ENCODE results near the gene CENPP.
"Not testable (repeated sequence)": the region's sequence is repeated elsewhere in the genome, so short reads cannot be mapped to it uniquely, and the experiment has no call there.

CENPP gene

DNA sequence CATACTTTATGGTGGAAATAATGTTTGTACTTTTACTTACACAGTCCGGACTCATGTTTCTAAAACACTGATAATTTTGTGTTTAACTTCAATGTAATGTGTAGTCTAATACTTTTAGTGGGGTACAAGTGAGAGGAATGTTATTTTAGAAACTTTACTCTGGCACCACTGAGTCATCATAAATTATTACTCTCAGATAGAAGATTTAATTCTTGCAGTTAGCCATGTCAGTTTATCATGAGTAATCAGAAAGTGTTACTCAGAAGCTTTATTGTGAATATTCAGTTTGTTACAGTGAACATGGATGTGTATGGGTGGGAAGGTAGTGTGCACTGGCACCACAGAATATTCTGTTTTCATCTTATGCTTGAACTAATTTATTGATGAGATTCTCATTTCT lies 58.6 kb downstream of the CENPP start:
- DNase-seq = no peak

DNA sequence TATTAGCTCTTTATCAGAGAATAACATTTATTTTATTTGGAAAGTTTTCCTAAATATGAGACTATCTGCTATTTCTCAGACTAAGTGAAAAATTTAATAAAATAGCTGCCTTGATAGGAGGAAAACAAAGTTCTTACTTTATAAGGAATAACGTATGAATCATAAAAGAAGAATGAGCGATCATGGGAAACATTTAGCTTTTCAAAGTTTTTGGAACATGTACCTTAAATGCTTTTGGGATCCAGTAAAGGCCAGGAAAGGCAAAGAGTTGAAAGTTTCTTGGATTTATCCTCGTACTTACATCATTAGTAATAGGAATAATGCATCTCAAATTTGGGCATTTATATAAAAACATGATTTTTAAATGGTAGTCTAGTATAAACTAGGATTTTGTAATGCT lies 59.2 kb downstream of the CENPP start:
- no peak for DNase-seq

DNA sequence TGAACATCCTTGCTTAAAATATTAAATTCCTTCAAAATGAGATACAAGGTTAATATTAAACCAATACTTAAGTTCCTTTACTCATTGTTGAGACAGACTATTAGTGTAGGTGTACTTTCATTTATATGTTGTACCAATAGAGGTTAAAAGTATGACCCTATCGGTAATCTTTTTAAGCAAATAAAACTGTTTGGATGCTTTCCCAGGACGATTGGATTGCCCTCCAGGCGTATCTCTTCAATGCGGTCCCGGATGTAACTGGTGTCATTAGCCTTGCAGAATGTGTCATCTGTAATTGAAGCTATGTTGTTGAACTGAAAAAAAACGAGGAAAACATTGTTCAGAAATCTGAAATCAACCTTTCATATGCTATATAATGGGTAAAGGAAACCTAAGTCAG lies 59.7 kb downstream of the CENPP start:
- no peak for DNase-seq

DNA sequence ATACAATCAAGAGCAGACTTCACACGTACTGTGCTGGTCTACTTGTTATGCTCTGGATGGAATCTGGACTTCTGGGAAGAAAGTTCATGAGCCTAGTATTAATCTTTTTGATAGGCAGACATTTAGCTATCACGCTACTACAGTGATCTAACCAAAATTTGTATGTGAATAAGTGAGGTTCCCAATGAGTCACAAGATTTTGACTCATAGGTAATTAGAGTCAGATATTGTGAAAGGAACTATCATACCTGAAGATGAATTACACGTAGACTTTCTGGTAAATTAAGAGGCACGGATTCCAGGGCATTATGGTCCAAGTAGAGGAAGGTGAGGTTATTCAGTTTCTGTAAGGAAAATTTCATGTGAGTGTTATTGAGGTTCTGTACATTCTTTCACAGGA lies 60.2 kb downstream of the CENPP start:
- DNase-seq = no peak

DNA sequence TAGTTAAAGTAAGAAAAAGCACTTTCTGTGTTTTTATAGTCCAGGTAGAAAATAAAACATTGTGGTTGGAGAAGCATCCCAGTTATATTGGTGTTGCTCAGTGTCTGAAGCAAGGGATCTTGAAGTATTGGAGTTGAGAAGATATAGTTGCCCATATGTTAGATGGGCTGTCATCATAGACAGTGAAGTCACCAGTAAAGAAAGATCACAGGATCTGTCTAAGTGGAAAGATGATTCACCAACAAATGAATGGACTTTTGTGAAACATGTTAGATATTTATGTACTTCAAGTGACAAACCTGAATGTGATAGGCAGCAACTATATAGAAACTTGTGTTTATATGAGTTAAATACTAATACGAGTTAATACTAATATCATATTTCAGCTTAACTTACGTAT lies 66.9 kb downstream of the CENPP start:
- no peak for DNase-seq

DNA sequence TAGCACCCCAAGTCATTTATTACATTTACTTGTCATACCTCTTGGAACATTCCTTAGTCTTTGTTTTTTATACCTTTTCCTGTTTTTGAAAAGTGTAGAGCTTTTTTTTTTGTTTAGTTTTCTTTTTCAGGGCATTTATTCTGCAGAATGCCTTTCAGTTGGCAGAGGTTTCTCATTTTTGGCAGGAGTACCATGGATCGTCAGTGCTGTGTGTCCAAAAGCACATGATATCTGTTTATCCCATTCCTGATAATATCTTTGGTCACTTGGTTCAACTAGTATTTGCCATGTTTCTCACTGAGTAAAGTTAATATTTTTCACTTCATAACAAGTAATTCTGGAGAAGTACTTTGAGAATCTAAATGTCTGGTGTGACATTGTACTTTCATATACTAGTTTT lies 67.9 kb downstream of the CENPP start:
- no peak for DNase-seq

DNA sequence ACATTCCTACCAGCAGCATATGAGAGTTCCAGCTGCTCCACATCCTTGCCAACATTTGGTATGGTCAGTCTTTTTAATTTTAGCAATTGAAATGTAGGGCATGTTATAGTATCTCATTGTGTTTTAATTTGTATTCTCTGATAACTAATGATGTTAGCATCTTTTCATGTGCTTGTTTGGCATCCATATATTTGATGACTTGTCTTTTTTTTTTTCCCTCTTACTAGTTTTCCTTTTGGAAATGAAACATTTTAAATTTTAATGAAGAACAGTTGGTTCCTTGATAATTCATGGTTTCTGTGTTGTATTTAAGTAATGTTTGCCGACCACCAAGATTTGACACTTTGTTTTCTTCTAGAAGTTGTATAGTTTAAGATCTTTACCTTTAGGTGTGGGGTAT lies 69.9 kb downstream of the CENPP start:
- DNase-seq = no peak

DNA sequence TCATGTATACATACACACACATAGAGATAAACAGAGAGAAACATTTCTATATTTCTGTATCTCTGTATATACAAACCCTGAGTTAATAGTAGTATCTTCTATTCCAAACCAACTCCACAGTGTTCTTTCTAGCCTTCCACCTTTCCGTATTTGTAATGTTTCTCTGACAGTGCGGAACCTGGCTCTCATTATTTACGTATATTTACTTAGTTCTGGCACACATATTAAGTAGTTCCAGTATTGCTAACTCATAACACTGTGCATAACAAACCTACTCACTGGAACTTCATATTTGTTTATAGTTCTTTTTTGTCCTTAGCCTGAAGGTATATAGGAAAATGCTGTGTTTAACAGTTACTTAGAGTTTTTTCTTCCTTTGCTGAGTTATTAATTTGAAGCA lies 72.1 kb downstream of the CENPP start:
- DNase-seq = no peak

DNA sequence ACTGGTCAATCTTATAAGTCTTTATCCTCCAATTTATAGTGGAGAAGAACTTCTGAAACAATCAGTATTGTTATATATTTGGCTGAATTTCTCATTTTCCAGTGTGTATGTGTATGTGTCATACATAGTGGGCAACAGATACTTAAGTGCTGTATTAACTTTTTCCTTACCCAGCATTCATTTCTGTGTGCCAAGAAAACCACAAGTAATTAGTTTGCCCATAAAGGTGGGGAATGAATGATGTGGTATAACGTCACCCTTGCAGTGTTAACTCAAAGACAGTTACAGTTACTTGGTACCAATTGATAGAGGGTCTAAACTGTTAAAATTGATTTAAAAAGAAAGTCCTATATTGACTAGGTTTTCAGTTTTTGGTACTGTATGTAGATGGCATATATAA lies 76.6 kb downstream of the CENPP start:
- no peak for DNase-seq

DNA sequence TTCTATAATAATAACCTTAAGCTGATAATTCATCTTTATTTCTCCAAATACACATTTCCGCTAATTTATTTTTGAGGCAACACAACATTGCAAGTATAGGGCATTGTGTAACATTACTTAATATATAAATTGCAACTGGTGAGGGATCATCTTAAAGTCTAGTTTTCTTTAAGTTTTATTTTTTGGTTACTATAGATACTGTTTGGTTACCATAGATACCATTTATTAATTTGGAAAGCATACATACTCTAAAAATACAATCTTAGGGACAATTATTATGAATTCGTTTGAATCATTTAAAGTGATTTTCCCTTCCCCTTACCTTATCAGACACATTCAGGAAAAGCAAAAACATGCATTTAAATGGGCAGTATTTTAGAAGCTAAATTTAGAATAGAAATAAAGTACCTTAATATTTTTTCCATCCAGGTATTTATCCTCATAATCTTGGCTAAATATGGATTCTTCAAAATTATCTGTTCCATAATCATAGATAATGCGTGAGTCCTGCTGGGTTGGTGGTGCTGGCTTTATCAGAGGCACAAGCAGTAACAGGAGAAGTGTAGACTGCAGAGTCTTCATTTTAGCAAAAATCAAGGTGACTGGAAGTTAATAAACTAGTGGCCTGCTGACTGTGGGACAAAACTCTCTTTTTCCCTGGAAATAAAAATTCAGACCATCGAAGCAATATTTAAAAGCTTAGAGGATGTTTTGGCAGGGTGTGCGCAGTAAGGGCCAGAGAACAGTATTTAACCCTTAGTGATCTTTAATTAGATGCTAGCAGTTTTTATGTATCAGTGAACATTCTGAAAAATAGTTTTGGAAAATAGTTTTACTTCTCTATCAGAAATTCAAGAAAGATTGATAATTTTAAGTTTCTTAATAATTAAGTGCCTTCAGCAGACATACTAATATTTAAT lies 77.3 kb downstream of the CENPP start:
- no peak for DNase-seq

DNA sequence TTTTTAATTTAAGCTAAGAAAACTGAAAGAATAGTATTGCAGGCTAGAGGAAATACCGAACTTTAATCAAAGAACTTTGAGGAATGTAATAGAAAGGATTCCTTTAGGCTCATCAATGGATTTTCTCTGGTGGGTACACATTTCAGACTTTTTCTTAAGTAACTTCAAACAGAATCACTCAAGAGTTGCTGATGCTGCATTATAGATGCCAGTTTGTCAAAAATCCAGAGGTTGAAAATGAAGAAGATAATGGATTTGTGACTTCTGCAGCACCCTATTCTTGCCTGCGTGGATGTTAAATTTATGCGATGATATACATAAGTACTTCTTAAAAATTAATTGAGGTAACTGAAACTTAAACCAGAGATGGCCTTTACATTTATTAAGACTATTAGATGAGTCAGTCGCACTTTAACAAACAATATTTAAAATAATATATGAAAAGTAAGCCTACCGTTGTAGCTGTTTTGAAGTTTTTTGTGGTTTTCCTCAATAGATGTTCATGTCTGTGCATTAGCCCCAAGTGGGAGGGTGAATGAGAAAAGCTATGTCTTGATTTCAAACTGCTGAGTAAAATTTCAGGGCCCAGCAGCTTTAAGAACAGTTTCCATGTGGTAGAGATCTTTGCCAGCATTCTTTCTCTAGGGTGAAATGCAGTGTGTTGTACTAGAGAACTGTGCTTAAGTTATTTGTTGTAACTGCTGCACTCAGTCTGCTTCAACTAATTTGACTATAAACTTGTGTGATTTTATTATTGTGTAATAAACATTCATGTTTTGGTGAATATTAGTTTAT lies 78.5 kb downstream of the CENPP start, which contains the start of gene OGN:
TSS of gene OGN (minus strand) at position 537 of the 795 bp plus-strand sequence. CDS start 1,171 bp downstream, outside the sequence.
- DNase-seq = no peak

DNA sequence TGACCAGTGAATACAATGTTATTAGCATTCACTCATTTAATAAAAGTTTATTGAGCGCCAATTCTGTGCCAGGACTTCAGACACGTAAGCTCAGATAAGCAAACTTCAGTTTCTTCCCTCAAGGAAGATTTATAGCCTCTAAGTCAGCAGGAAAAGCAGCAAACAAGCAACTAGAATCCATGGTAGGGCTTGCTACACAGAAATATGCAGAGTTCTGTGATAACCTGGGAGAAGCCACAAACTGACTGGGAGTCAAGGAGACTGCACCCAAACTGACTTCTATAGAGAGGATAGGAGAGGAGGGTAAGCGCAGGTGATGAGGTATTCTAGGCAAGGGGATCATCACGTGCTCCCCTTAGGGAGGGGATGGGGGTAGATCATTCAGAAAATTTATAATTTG lies 80.1 kb downstream of the CENPP start:
- DNase-seq = no peak

DNA sequence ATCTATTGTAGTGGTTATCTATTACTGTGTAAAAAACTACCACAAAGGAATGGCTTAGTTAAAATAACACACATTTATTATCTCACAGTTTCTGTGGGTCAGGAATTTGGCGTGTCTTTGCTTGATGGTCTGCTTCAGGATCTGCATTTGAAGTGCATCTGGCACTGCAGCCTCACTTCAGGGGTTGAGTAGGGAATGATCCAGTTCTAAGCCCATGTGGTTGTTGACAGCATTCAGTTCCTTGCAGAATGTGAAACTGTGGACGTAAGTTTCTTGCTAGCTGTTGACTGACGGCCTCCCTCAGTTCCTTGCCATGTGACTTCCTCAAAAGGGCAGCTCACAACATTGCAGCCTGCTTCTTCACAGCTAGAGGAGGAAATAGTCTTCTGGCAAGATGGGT lies 80.7 kb downstream of the CENPP start:
- DNase-seq = no peak

DNA sequence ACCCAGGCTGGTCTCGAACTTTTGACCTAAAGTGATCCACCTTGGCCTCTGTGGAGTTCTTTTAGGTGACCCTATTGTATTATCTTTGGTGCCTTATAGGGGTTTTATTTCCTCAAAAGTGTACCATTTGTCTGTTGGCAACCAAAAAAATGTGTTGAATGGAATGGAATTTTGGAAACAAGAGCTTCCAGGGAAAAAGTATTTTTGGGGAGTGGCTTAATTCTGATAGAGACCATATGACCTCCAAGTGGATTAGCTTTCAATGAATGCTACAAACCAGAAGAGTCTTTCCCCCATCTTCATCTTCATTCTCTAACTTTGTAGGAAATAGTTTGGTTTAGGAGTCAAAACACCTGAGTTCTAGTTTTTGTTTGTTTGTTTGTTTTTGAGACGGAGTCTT lies 82.1 kb downstream of the CENPP start:
- DNase-seq = no peak

DNA sequence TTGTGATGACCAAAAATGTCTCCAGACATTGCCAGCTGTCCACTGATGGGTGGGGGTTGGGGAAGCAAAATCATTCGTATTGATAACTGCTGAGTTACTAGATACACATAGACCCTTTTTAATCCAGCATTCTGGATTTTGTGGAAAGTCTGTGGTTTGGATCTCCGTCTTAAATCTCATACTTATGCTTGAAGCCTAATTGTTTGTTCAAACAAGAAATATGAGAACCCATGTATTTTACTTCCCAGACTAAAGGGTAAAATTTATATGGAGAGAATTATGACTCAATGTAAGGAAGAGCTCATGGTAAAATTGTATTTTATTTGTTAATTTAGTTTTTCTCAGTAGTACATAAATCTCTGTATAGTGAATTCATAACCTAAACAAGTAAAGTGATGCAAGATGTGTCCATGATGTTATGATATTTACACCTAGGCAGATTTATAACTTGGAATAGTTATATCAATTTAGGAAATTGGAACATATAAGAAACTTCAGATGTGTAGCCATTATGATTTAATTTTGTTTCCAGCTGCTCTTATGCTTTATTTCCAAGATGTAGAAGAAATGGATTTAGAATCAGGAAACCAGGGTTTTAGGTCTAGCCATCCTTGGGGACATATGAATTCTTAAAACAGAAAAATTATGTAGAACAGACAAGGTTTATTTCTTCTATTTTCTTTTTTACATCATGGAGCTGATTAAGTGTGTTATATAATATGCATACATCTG lies 83.2 kb downstream of the CENPP start:
- DNase-seq = peak in 1 of 3 experiments; percentile 2

DNA sequence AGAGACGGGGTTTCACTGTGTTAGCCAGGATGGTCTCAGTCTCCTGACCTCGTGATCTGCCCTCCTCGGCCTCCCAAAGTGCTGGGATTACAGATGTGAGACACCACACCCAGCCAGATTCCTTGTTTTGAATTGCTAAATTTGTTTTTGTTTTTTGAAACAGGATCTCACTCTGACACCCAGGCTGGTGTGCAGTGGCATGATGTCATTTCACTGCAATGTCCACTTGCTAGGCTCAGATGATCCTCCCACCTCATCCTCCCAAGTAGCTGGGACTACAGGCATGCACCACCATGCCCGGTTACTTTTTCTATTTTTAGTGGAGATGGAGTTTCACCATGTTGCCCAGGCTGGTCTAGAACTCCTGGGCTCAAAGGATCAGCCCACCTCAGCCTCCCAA lies 85.4 kb downstream of the CENPP start:
- not testable (repeated sequence) for DNase-seq

DNA sequence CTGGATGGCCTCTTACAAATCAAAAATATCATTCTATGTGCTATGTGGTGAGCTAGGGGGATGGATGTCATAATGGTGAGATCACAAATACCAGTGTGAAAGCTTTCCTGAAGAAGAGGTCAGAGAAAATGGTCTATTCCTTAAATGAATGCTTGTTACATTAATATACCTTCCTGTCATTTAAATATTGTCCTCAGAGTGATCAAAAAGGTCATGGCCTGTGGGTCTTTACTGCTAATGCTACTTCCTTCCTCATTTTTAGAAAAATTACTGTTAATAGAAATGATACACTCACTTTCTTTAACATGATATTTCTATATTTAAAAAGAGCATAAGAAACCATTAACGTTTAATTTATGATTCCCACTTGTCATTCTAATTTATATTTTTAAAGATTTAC lies 88.8 kb downstream of the CENPP start:
- no peak for DNase-seq

DNA sequence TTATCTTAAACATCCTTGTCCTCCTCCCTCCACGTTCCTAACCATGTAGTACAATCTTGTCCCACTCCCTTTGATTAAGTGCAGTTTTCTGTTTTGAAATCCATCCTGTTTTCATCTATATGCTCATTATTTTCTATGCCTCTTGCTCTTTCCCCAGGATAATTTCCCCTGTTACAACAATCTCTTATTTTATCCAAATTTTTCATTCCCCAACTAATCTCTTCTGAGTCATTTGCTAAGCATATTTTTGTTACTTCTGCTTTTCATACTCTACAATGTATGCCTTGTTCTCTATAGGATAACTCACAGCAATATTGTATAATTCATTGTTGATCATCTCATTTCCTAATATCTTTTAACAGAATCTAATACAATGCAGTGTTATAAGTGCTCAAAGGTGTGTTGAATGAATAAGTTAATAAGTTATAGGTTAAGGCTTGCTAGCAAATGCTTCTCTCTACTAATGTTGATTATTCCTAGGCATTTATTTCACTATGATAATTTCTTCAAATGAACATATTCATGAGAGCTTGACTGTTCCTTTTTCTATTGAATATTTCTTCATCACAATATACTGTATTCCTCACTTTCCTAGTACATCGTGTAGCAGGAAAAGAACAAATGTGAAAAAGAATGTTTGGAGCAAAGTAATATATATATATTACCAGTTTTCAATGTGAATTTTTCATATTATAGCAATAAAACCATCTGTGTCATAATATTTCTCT lies 97.0 kb downstream of the CENPP start:
- no peak for DNase-seq

DNA sequence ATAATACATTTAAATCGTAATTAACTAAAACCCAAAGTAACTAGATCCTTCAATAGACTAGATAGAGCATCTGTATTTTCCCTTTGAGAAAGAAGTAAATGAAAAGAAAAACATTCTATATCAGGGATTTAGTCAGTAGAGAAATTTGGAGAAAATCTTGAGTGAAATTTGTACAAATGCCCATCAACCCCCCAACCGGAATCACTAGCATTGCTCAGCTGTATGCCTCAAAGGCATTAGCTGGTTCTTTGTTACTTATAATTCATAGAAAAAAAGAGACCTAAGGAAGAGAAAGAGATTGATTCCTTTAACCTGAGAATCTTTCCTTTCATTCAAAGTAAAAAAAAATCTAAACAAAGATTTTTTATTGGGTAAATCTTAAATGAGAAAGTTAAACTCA lies 97.9 kb downstream of the CENPP start:
- no peak for DNase-seq

DNA sequence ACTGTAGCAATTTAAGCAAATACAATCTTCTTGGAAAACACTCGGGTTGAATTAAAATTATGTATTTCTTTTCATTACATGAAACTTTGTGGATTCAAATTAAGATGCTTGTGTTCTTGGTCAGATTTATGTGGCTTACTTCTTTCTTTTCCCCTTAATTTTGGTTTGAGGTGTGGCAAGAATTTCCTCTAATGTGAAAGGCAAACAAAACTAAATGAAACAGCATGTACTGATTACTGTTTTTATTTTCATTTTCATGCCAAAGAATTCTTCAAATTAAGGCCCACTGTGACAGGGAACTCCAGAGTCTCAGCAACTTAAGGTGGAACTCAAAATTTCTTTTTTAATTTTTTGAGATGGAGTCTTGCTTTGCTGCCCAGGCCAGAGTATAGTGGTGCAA lies 98.6 kb downstream of the CENPP start, which contains the start of gene OMD:
TSS of gene OMD (minus strand) at position 132 of the 400 bp plus-strand sequence. CDS start 6,913 bp downstream, outside the sequence.
- DNase-seq = no peak

DNA sequence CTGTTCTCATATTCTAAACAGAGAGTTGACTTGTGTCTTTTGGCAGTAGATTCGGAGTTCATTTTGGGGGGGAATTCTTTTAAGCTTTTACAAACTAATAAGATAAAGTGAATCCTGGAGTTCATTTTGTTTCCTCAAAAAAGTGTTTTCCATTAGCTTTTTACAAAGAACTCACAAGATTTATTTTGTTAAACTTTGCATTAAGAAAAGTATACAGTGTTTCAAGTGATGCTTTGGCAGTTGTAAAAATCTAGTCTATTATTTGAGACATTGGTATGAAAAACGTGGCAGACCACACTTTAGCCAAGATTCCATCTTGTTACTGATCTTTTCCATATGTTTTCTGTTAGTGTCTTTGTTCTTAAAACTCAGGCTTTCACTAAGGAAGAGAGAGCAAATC lies 99.7 kb downstream of the CENPP start:
- no peak for DNase-seq

DNA sequence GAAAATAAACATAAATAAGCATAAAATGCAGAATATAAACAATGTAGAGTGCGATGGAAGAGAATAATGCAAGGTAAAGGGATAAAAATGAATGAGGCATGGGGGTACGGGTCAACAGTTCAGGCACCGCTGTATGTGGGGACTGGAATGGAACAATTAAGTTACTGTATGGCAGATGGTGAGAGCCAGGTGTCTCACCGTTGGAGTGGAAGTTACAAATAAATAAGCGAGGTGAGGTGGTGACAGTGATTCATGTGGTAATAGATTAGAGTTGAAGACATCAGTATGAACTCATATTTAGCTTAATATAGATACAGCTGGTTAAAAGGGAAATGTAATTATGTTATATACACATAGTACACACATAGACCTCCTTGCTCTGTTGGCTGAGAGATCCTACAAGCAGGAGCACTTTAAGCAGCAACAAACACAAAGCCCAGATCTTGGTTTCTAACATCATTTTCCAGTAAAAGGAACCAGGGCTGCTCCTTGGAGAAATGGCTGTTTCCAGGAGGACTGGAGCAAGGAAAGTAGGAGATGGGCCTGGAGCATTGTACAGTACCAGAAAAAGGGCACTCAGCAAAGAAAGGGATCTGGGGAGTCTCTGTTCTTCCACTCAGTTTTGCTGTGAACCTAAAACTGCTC lies 100.9 kb downstream of the CENPP start:
- peak in 2 of 3 experiments; percentile 83 to 98 for DNase-seq
